ENCODE measurements around the gene PRKCE. TPM values are rescaled to one million over a fixed set of nuclear protein-coding genes. Genes with fewer than 3 reads are reported as not detected.
"Not testable (repeated sequence)": the region's sequence is repeated elsewhere in the genome, so short reads cannot be mapped to it uniquely, and the experiment has no call there.

PRKCE gene
- total RNA-seq, 2 experiments from 2014 or later = 6.1 to 8.0 TPM

GRCh38 chr2:45851576-45852304 is 200.3 kb downstream of the PRKCE start:
- H3K4me3 Mint-ChIP-seq = no peak overlapping the region
- peaks cover 10% of the 10 kb centered on the region for H3K4me1 Mint-ChIP-seq
- H3K27me3 Mint-ChIP-seq = no peaks in the 10 kb centered on the region
- no peak for DNase-seq
- no peak overlapping the region for H3K27ac Mint-ChIP-seq
- no peaks in the 10 kb centered on the region for H3K9me3 Mint-ChIP-seq
- H3K36me3 Mint-ChIP-seq = peaks cover 4% of the 10 kb centered on the region

DNA sequence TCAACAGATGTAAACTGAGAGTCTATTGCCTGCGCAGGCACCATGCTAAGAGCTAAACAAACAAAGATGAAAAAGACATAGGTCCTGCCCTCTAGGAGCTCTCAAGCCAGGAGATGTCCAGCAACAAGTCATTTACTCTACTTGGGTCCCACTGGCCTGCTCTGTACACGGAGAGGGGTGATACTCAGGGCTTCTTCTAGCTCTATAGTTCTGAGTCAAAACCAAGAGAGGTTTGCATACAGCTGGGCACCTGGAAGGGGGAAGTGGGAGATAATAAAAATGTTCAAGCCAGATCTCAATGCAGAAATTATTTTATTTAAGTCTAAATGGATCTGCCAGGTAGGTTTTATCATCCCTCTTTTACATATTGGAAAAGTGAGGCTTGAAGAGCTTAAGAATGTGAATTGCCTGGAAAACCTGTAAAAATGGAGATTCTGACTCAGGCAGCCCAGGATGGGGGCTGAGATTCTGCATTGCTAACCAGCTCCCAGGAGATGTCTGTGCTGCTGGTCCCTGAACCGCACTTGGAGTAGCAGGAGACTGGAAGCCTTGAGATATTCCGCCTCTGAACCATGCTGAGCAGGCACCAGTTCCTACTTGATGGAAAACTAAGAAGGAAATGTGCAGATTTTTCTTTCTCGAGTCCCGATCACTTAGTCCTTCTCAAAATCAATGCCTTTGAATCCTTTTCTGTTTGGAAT is 201.1 kb downstream of the PRKCE start:
- no peak overlapping the region for H3K27ac Mint-ChIP-seq
- no peak overlapping the region for H3K4me3 Mint-ChIP-seq
- H3K9me3 Mint-ChIP-seq = no peaks in the 10 kb centered on the region
- H3K27me3 Mint-ChIP-seq = no peaks in the 10 kb centered on the region
- peaks cover 4% of the 10 kb centered on the region for H3K36me3 Mint-ChIP-seq
- H3K4me1 Mint-ChIP-seq = peaks cover 13% of the 10 kb centered on the region
- no peak for DNase-seq

DNA sequence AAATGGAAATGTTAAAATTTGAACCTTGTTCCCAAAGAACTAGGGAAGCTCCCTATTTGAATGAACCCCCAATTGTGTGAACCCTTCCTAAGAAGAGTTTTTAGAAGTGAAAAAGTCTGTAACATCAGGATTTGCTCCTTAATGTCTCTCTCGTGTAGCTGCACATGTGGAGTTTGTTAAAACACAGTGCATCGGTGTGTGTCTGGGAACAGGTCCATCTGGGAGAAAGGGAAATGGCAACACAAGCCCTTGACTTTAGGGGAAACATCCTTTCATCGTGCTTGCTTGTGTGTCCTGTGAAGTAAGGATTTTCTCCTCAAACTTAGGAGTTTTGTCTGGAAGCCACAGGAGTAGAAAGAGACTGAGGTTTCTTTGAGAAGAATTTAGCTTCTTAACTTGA is 203.9 kb downstream of the PRKCE start:
- no peak for DNase-seq
- Mint-ChIP-seq H3K4me3 (no peak overlapping the region), H3K9me3 (no peaks in the 10 kb centered on the region), H3K4me1 (peaks cover 22% of the 10 kb centered on the region), H3K27ac (no peak overlapping the region), H3K36me3 (peaks cover 2% of the 10 kb centered on the region), H3K27me3 (no peaks in the 10 kb centered on the region)

GRCh38 chr2:45856391-45857274 is 205.2 kb downstream of the PRKCE start:
- Mint-ChIP-seq H3K27me3 (no peaks in the 10 kb centered on the region), H3K4me1 (peaks cover 30% of the 10 kb centered on the region), H3K36me3 (no peaks in the 10 kb centered on the region), H3K27ac (no peak overlapping the region), H3K4me3 (no peak overlapping the region), H3K9me3 (no peaks in the 10 kb centered on the region)
- no peak for DNase-seq

DNA sequence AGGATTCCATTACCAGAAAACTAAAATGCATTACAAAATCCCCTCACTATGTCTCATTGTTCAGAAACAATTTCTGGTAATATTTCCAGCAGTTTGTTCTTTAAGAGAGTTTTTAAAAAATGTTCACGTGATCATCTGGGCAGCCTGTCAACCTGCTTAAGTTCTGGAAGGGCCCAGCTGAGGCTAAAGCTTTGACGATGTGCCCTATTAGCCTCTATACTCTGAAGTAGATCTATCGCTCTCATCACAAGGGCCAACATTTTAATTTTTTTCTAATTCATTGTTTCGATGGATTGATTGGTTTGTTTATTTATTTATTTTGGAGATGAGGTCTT is 205.8 kb downstream of the PRKCE start:
- Mint-ChIP-seq H3K27ac (no peak overlapping the region), H3K27me3 (no peaks in the 10 kb centered on the region), H3K9me3 (no peaks in the 10 kb centered on the region), H3K36me3 (no peaks in the 10 kb centered on the region), H3K4me3 (no peak overlapping the region), H3K4me1 (peaks cover 33% of the 10 kb centered on the region)
- no peak for DNase-seq

DNA sequence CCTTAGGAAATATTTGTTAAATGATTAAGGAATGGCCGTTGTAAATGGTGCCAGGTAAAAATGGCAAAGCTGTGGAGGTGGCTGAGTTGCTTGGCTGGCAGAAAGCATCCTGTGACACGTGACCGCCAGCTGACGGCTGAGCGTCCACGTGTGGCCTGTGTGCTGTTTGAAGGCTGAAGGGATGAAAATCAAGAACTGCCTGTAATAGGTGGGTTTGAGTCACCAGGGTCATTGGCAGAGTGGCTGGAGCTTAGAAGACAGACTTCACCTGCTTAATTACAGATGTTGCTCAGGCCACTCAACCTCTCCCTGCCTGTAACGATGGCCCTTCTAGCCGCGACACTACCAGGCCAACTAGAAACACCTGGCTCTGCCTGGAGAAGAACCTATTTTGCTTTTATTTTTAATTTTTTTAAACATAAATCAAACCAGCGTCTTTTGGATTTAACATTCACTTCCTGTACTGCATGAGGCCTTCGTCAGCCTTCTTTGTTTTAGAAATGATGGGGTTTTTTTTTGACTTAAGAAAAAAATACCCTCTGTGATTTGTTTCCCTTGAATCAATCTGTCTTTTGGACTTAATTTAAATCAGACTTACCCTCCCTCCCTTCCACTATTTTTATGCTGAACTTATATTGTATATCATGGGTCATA is 206.5 kb downstream of the PRKCE start:
- peak overlapping the region; percentile 40 for H3K27ac Mint-ChIP-seq
- H3K4me3 Mint-ChIP-seq = no peak overlapping the region
- H3K27me3 Mint-ChIP-seq = no peaks in the 10 kb centered on the region
- H3K4me1 Mint-ChIP-seq = peaks cover 39% of the 10 kb centered on the region
- H3K36me3 Mint-ChIP-seq = no peaks in the 10 kb centered on the region
- no peaks in the 10 kb centered on the region for H3K9me3 Mint-ChIP-seq
- DNase-seq = no peak

DNA sequence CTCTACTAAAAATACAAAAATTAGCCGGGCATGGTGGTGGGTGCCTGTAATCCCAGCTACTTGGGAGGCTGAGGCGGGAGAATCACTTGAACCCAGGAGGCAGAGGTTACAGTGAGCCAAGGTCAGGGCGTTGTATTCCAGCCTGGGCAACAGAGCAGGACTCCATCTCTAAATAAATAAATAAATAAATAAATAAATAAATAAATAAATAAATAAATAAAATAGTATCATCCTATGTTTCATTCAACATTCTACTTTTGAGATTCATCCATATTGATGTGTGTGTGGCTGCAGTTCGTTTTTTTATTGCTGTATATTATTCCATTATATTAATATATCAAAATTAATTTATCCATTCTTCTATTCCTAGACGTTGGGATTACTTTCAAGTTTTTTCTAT is 207.4 kb downstream of the PRKCE start:
- H3K27me3 Mint-ChIP-seq, H3K36me3 Mint-ChIP-seq, H3K27ac Mint-ChIP-seq, H3K9me3 Mint-ChIP-seq, DNase-seq, H3K4me3 Mint-ChIP-seq: not testable (repeated sequence)
- peaks cover 40% of the 10 kb centered on the region for H3K4me1 Mint-ChIP-seq

DNA sequence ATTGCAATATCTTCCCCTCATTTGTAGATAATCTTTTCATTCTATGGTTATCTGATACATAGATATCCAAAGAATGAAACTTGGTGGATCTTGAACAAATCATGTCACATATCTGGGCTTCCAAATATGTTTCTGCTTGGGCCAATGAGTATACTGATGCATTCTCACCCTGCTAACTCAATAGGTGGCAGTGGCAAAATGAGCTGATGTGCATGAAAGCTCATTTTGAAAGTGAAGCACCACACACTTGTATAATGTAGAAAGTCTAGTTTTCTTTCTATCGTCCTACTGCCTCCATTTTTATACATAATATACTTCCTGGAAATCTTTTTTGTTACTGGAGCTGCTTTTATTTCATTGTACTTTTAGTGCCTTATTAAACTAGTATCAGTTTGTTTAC is 208.2 kb downstream of the PRKCE start:
- H3K9me3 Mint-ChIP-seq = no peaks in the 10 kb centered on the region
- DNase-seq = no peak
- H3K4me1 Mint-ChIP-seq = peaks cover 40% of the 10 kb centered on the region
- H3K27me3 Mint-ChIP-seq = no peaks in the 10 kb centered on the region
- no peak overlapping the region for H3K27ac Mint-ChIP-seq
- no peaks in the 10 kb centered on the region for H3K36me3 Mint-ChIP-seq
- H3K4me3 Mint-ChIP-seq = no peak overlapping the region

- DNase-seq = peak; percentile 20
- Mint-ChIP-seq H3K36me3 (no peaks in the 10 kb centered on the region), H3K27ac (peak overlapping the region; percentile 79), H3K9me3 (no peaks in the 10 kb centered on the region), H3K27me3 (no peaks in the 10 kb centered on the region), H3K4me1 (peaks cover 40% of the 10 kb centered on the region), H3K4me3 (peak overlapping the region; percentile 80)
These were observed 209.0 kb downstream of the PRKCE start for GRCh38 chr2:45860136-45861121.

GRCh38 chr2:45862843-45863242 is 211.4 kb downstream of the PRKCE start:
- no peak for DNase-seq
- Mint-ChIP-seq H3K27me3 (no peaks in the 10 kb centered on the region), H3K4me3 (no peak overlapping the region)

DNA sequence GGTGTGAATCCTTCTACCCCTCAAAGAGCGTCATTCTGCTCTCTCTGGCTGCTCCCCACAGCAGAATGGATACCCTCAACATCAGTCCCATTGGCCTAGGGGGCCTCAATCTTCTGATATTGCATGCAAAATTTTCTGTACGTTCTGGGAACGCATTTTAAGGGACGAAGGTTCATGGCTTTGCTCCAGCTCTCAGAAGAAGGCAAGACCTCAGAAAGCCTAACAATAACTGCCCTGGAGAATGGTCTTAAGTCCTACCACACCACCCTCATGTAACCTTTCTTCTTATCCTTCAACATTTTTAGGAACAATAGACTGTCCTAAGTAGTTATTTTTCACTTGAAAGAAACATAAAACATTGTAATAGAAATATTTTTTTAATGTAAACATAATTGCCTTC is 212.6 kb downstream of the PRKCE start:
- no peak for DNase-seq
- peaks cover 30% of the 10 kb centered on the region for H3K4me1 Mint-ChIP-seq
- no peaks in the 10 kb centered on the region for H3K36me3 Mint-ChIP-seq
- H3K4me3 Mint-ChIP-seq = no peak overlapping the region
- no peaks in the 10 kb centered on the region for H3K9me3 Mint-ChIP-seq
- H3K27me3 Mint-ChIP-seq = no peaks in the 10 kb centered on the region
- H3K27ac Mint-ChIP-seq = no peak overlapping the region

More at GRCh38 chr2:45862843-45863242, 211.4 kb downstream of the PRKCE start:
- H3K4me1 Mint-ChIP-seq = peaks cover 37% of the 10 kb centered on the region
- H3K27ac Mint-ChIP-seq = no peak overlapping the region
- no peaks in the 10 kb centered on the region for H3K36me3 Mint-ChIP-seq
- no peaks in the 10 kb centered on the region for H3K9me3 Mint-ChIP-seq

DNA sequence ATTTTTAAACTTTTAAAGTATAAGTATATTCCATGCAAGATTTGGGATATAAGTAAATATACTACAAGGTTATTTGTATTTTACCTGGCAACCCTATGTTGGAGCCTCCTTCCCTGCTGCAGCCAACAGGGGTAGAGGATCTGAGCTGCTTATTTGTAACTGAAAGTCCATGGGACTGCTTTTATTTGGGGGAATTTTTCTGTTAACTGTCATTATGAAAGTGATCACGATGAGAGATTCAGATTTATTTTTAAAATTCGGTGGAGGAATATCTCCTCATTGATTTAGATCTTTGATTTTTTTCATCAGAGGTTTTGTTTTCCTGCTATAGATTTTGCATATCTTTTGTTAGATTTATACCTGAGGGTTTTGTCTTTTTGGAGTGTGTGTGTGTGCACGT is 215.9 kb downstream of the PRKCE start:
- Mint-ChIP-seq H3K4me1 (peaks cover 9% of the 10 kb centered on the region), H3K27ac (no peak overlapping the region), H3K36me3 (no peaks in the 10 kb centered on the region), H3K27me3 (no peaks in the 10 kb centered on the region), H3K9me3 (no peaks in the 10 kb centered on the region), H3K4me3 (no peak overlapping the region)
- no peak for DNase-seq

DNA sequence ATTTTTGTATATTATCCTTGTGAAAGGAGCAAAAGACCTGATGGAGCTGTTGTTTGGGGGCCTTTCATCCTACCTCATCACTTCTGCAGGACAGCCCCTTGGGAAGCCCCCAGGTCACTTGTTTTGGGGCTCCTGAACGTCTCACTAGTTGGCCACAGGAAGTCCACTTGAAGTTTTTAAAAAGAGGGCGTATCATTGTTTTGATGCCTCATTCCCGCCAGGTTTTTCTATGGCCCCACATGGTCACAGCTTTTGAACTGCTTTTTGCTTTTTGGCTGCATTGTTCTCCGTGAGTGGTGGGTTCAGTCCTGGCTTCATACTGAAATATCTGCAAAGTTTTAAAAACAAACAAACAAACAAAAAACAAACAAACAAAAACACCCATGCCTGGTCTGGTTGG is 216.3 kb downstream of the PRKCE start:
- Mint-ChIP-seq H3K4me1 (peaks cover 5% of the 10 kb centered on the region), H3K9me3 (no peaks in the 10 kb centered on the region), H3K4me3 (no peak overlapping the region), H3K36me3 (no peaks in the 10 kb centered on the region), H3K27ac (no peak overlapping the region), H3K27me3 (no peaks in the 10 kb centered on the region)
- DNase-seq = no peak

DNA sequence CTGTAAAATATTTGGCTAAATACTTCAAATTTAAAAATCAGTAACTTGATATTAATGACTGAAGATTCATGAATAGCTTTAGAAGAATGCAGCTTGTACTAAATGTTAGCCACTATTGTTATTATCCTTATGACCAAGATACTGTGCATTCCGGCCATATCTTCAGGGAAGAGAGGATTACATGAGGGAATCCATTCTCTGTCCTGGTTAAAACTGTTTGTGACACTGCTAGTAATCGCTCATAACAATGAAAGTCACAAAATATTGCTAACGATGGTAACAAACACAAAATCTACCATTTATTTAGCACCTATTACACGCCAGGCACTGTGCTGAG is 217.7 kb downstream of the PRKCE start:
- Mint-ChIP-seq H3K4me1 (peaks cover 2% of the 10 kb centered on the region), H3K36me3 (no peaks in the 10 kb centered on the region), H3K9me3 (no peaks in the 10 kb centered on the region), H3K4me3 (no peak overlapping the region), H3K27ac (no peak overlapping the region), H3K27me3 (no peaks in the 10 kb centered on the region)
- no peak for DNase-seq

Measured in activated naive CD8-positive, alpha-beta T cell treated with anti-CD3 and anti-CD28 coated beads for 36 hours (primary cell).